GM12874 (cell line): ENCODE results near the gene BNC2.

Source experiments
- CTCF ChIP-seq: IDR thresholded peaks from 2 replicates; pipeline ENCODE4 v1.5.1; 2011; ENCODE audit warnings: low read depth, mild to moderate bottlenecking, control low read depth, low read length, moderate library complexity; ENCODE audit not compliant: insufficient read depth

BNC2 gene

GRCh38 chr9:16730162-16730561 lies 140.3 kb downstream of the BNC2 start:
- no peak for TF ChIP-seq CTCF

- no peak for TF ChIP-seq CTCF
These were observed 140.8 kb downstream of the BNC2 start for GRCh38 chr9:16729651-16730050.

GRCh38 chr9:16728137-16728508 lies 142.3 kb downstream of the BNC2 start:
- TF ChIP-seq CTCF = no peak

GRCh38 chr9:16727452-16728136 lies 142.9 kb downstream of the BNC2 start:
- no peak for TF ChIP-seq CTCF

GRCh38 chr9:16726718-16727451 lies 143.6 kb downstream of the BNC2 start:
- TF ChIP-seq CTCF = no peak

- no peak for TF ChIP-seq CTCF
These were observed 144.4 kb downstream of the BNC2 start for GRCh38 chr9:16726029-16726428.

- TF ChIP-seq CTCF = no peak
These were observed 145.4 kb downstream of the BNC2 start for GRCh38 chr9:16725066-16725465.
